H1 (cell line): Measurements from ENCODE around the gene NEDD1.

Experiments used
- CHD1 ChIP-seq: IDR thresholded peaks from 2 replicates; pipeline ENCODE4 v1.6.1; 2012; ENCODE audit warnings: low read depth, low read length, improper control_type of control experiment
- EZH2 ChIP-seq: fragments of 200-600 bp; sonication (generic); IDR thresholded peaks from 2 replicates; pipeline ENCODE4 v1.7.1; 2012; ENCODE audit warnings: low read depth, mild to moderate bottlenecking, moderate library complexity, low read length, inconsistent platforms; ENCODE audit not compliant: severe bottlenecking
- GTF2F1 ChIP-seq: IDR thresholded peaks from 2 replicates; pipeline ENCODE4 v1.6.1; 2012; ENCODE audit warnings: low read depth, low read length, improper control_type of control experiment, borderline replicate concordance
- POLR2A ChIP-seq, 2 experiments: IDR thresholded peaks; 1 replicate in 1 of 2; 2 replicates in 1 of 2; pipeline ENCODE4 v1.6.1; 2011; ENCODE audit warnings: low read depth in 2 of 2, low read length in 2 of 2, mild to moderate bottlenecking in 2 of 2; ENCODE audit errors: control extremely low read depth in 1 of 2
- RAD21 ChIP-seq, 2 experiments: IDR thresholded peaks in 1 of 2; conservative IDR thresholded peaks in 1 of 2; 2 replicates each; pipeline ENCODE4 v1.6.1; 2011; ENCODE audit warnings: low read depth in 2 of 2, low read length in 2 of 2, improper control_type of control experiment in 1 of 2, inconsistent platforms in 1 of 2, mild to moderate bottlenecking in 1 of 2, moderate library complexity in 1 of 2

DNA sequence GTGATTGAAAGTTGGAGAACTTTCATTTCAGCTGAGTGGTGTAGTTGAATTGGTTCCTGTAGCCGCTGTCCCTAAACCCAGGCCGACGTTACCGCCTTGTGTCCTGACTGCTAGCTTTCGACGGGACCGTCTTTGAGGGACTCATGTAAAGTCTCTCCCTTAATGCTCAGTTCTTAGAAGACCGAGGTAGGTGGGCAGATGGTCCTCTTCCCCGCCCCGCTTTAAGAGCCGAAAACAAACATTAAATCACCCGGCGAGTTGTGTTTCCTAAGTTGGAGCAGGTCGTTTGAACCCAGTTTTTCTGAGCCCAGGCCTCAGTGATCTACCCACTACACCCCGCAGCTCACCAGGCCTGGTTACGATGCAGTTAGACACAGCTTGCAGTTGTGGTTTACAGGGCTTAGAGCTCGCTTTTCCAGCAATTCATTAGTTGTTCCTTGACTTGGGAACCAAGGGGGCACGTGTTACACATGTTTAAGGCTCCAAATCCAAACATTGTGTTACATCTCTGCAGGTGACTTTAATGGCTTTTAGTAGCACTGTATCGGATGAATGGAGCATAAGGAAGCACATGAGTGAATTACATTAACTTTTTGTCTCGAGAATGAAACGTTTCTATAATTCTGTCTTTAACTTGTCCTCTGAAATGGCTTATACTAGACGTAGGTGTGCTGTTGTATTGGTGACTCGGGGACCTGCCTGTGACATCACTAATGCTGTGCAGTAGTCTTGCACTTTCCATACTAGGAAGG is 790 bp downstream of the NEDD1 start:
- TF ChIP-seq EZH2: peak; percentile 11
- TF ChIP-seq CHD1: no peak
- TF ChIP-seq POLR2A (IDR thresholded peaks at IDR 0.05; ENCODE audit: control extremely low read depth in 1 of 2, low read depth in 2 of 2, low read length in 2 of 2): no peak
- no peak for TF ChIP-seq GTF2F1
- TF ChIP-seq RAD21 (IDR thresholded peaks at IDR 0.05 in 1 of 2, conservative IDR thresholded peaks at IDR 0.05 in 1 of 2; ENCODE audit: low read depth in 2 of 2, low read length in 2 of 2): no peak
